ENCODE measurements around the gene SCAMP4.
"Not testable (repeated sequence)": the region's sequence is repeated elsewhere in the genome, so short reads cannot be mapped to it uniquely, and the experiment has no call there.

Gene SCAMP4

DNA sequence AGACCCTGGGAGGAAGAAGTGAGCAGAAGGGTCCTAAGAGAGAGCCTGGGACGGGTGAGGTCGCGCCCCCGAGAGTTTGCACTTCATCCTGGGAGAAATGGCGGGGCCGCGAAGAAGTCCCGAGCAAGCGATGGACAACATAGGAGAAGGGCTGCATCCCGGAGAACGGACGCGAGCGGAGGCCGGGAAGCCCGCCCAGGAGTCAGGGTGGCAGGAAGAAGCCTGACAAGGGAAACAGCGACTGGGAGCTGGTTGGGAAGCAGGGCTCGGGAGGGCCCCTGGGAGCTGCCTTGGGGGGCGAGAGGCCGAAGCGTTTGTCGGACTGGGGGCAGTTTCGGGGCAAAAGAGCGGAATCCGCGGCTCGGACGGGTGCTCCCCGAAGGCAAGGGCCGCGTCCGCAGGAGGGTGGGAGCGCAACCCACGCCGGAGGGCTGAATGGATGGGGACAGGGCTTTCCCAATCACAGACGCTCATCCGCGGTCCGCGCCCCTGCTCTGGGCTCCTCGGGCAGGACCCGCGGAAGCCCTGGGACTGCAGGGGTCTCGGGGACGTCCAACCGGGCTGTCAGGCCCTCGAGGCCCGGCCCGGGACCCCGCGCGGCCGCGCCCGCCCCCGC, 20.4 kb upstream of the SCAMP4 start:
- no peak for DNase-seq

DNA sequence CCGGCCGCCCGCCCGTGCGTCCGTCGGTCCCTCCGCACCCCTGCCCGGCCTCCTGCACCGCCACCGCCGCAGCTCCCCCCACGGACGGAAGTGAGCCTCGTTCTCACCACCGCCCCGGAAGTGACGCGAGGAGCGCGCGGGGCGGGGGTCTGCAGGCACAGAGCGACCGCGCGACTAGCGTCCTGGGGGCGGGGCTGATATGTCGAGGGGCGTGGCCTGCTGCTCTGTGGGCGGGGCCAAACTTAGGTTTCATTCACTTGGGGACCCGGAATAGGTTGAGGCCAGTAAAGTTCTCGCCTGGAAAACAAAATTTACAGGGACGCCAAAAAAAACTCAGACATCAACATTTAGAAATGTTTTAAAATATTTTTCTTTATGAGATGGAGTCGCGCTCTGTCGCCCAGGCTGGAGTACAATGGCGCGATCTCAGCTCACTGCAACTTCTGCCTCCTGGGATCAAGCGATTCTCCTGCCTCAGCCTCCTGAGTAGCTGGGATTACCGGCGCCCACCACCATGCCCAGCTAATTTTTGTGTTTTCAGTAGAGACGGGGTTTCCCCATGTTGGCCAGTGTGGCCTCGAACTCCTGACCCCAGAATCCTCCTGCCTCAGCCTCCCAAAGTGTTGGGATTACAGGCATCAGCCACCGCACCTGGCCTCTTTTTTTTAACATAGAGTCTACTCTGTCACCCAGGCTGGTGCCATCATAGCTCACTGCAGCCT, 19.6 kb upstream of the SCAMP4 start, which contains the start of gene ABHD17A:
TSS of gene ABHD17A (minus strand) at position 99 of the 722 bp plus-strand sequence. CDS start 3,930 bp downstream, outside the sequence.
- peak; percentile 74 for DNase-seq

DNA sequence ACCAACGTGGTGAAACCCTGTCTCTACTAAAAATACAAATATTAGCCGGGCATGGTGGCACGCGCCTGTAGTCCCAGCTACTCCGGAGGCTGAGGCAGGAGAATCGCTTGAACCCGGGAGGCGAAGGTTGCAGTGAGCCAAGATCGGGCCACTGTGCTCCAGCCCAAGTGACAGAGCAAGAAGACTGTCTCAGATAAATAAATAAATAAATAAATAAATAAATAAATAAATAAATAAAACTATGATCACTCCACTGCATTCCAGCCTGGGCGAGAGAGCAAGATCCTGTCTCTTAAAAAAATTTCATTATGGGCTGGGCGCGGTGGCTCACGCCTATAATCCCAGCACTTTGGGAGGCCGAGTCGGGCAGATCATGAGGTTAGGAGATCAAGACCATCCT, 18.8 kb upstream of the SCAMP4 start:
- not testable (repeated sequence) for DNase-seq

GRCh38 chr19:1888385-1888784, 16.8 kb upstream of the SCAMP4 start:
- no peak for DNase-seq

- no peak for DNase-seq
Observed at GRCh38 chr19:1889907-1890306, 15.3 kb upstream of the SCAMP4 start.

DNA sequence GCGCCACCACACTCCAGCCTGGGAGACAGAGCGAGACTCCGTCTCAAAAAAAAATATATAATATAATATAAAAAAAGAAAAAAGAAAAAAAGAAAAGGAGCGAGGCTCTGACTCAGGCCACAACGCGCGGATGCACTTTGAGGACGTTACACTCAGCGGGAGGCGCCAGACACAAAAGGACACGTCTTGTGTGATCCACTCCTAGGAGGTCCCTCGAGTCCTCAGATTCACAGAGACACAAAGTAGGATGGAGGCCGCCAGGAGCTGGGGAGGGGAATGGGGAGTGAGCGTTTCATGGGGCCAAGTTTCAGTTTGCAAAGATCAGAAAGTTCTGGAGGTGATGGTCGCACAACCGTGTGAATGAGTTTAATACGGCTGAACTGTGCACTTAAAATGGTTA, 11.4 kb upstream of the SCAMP4 start:
- DNase-seq = no peak

- DNase-seq = no peak
Observed at GRCh38 chr19:1896508-1896907, 8.7 kb upstream of the SCAMP4 start.

DNA sequence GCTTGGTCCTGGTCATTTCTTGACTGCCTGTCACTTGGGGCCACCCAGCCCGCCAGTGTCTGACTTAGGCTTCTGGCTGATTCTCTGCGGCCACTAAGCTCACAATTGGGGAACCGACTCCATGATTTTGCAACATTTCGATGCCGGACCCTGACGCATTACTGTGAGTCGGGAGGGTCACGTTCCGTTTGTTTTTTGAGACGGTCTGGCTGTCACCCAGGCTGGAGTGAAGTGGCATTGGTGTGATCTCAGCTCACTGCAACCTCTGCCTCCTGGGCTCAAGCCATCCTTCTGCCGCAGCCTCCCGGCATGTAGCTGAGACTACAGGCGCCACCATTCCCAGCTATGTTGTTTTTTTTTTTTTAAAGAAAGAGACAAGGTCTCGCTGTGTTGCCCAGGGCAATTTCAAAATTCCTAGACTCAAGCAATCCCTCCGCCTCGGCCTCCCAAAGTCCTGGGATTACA, 3.2 kb upstream of the SCAMP4 start:
- DNase-seq = no peak

DNA sequence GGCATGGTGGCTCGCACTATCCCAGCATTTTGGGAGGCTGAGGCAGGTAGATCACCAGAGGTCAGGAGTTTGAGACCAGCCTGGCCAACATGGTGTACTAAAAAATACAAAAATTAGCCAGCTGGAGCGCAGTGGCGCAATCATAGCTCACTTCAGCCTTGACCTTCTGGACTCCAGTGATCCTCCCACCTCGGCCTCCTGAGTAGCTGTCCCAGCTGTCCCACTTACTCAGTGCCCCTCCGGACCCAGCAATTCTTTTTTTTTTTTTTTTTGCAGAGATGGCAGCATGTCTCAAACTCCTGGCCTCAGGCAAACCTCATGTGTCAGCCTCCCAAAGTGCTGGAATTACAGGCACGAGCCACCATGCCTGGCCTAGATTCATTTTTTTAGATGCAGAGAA, 2.3 kb upstream of the SCAMP4 start:
- no peak for DNase-seq

- DNase-seq = no peak
Observed at GRCh38 chr19:1904860-1905109, 414 bp upstream of the SCAMP4 start.

DNA sequence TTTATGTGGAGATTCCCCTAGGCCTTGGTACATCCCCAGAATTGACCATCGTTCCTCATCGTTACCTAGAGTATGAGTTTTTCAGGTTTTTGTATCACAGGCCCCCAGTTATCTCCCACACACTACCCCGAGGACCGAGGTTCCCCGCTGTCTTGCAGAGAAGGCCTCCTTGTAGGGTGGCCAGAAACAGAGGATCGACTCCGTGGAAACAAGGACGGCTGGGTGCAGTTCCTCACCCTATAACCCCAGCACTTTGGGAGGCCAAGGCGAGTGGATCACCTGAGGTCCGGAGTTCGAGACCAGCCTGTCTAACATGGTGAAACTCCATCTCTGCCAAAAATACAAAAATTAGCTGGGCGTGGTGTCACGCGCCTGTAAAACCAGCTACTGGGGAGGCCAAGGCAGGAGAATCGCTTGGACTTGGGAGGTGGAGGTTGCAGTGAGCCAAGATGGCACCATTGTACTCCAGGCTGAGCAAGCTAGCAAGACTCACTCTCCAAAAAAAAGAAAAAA, 720 bp downstream of the SCAMP4 start:
- no peak for DNase-seq

GRCh38 chr19:1906985-1907562, 1.9 kb downstream of the SCAMP4 start:
- no peak for DNase-seq

- DNase-seq = no peak
Observed at GRCh38 chr19:1907563-1908363, 2.6 kb downstream of the SCAMP4 start.

DNA sequence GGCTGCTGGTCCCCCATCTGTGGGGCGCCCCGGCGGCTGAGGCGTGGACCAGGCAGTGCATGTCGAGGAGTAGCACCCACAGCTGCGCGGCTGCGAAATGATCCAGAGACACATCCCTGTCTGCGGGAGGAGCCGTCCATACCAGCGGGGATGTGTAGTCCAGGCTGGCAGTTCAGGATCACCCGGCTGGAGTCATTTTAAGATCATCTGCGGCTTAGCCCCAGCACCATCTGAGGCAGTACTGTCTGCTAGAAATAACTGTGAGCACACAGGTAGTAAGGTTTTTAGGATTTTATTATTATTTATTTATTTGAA, 3.1 kb downstream of the SCAMP4 start:
- no peak for DNase-seq

DNA sequence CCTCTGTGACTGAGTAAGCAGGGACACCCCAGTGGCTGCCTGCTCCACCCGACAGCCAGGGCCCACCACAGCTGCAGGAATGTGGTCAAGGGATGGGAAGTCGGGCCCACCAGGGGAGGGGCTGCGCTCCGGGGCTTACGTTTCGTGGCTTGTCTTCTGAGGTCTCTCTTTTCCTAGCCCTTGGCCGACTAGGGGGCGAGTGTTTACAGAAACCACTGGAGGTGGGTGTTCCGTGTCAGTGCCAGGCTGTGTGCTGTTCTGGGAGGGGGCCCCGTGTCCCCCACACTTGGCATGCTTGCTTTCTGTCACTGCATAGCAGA, 4.5 kb downstream of the SCAMP4 start:
- no peak for DNase-seq

GRCh38 chr19:1910177-1910576, 5.0 kb downstream of the SCAMP4 start:
- no peak for DNase-seq

GRCh38 chr19:1911098-1911497, 5.9 kb downstream of the SCAMP4 start:
- DNase-seq = no peak

GRCh38 chr19:1911995-1912394, 6.8 kb downstream of the SCAMP4 start:
- no peak for DNase-seq

GRCh38 chr19:1912760-1913505, 7.7 kb downstream of the SCAMP4 start:
- DNase-seq = no peak

- DNase-seq = no peak
Observed at GRCh38 chr19:1913781-1914577, 8.8 kb downstream of the SCAMP4 start.

GRCh38 chr19:1914826-1915341, 9.7 kb downstream of the SCAMP4 start:
- no peak for DNase-seq

DNA sequence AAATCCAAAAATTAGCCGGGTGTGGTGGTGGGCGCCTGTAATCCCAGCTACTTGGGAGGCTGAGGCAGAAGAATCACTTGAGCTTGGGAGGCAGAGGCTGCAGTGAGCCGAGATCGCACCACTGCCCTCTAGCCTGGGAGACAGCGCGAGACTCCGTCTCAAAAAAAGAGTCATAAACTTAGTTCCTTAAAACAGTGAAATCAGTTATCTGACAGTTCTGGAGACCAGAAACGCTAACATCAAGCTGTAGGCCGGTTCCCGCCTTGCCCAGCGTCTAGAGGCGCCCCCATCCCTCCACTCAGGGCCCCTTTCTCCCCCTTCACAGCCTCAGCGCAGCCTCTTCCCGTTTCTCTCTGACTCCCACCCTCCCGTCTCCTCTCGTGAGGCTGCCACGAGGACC, 11.9 kb downstream of the SCAMP4 start:
- no peak for DNase-seq

Measured in DMS79 treated with DMSO at 0.1 percent for 48 hours (cell line).